Glomerular endothelial cell (primary cell): ENCODE results near the gene ANKFY1. TPM values are rescaled to one million over a fixed set of nuclear protein-coding genes. Genes with fewer than 3 reads are reported as not detected.
"Not testable (repeated sequence)": the region's sequence is repeated elsewhere in the genome, so short reads cannot be mapped to it uniquely, and the experiment has no call there.

Experiments used
- DNase-seq: peaks from one replicate; pipeline ENCODE4 v3.0.0-alpha.2; 2011; ENCODE audit warnings: low read depth, low spot score; ENCODE audit errors: extremely low read depth
- total RNA-seq: library from RNA; depleted of rRNA; stranded (reverse); fragments of >200 nt; gene quantifications from 2 replicates; pipeline ENCODE4 v1.2.3, GENCODE V29; 2015

The ANKFY1 gene
- total RNA-seq, 1 donor from 2014 or later, result 46.0 TPM

- DNase-seq, result no peak
Measured at GRCh38 chr17:4219241-4219640, 44.5 kb downstream of the ANKFY1 start.

GRCh38 chr17:4215882-4216570 lies 47.8 kb downstream of the ANKFY1 start:
- DNase-seq, result no peak

GRCh38 chr17:4214157-4214556 lies 49.6 kb downstream of the ANKFY1 start:
- no peak for DNase-seq

- no peak for DNase-seq
Measured at GRCh38 chr17:4209611-4210010, 54.2 kb downstream of the ANKFY1 start.

GRCh38 chr17:4208238-4208637 lies 55.5 kb downstream of the ANKFY1 start:
- no peak for DNase-seq

- no peak for DNase-seq
Measured at GRCh38 chr17:4206962-4207361, 56.8 kb downstream of the ANKFY1 start.

GRCh38 chr17:4205917-4206316 lies 57.9 kb downstream of the ANKFY1 start:
- no peak for DNase-seq

GRCh38 chr17:4204710-4205173 lies 59.0 kb downstream of the ANKFY1 start:
- no peak for DNase-seq

GRCh38 chr17:4204190-4204589 lies 59.6 kb downstream of the ANKFY1 start:
- no peak for DNase-seq

GRCh38 chr17:4201226-4201625 lies 62.6 kb downstream of the ANKFY1 start:
- DNase-seq, result no peak

- peak; percentile 20 for DNase-seq
Measured at GRCh38 chr17:4199818-4200402, 63.9 kb downstream of the ANKFY1 start.

- DNase-seq, result no peak
Measured at GRCh38 chr17:4198995-4199394, 64.8 kb downstream of the ANKFY1 start.

- no peak for DNase-seq
Measured at GRCh38 chr17:4195306-4195705, 68.5 kb downstream of the ANKFY1 start.

- no peak for DNase-seq
Measured at GRCh38 chr17:4194796-4195195, 69.0 kb downstream of the ANKFY1 start.

GRCh38 chr17:4190791-4191190 lies 73.0 kb downstream of the ANKFY1 start:
- not testable (repeated sequence) for DNase-seq

GRCh38 chr17:4189280-4189679 lies 74.5 kb downstream of the ANKFY1 start:
- DNase-seq, result peak; percentile 69

GRCh38 chr17:4188076-4188475 lies 75.7 kb downstream of the ANKFY1 start:
- no peak for DNase-seq

GRCh38 chr17:4187076-4187475 lies 76.7 kb downstream of the ANKFY1 start:
- DNase-seq, result no peak

GRCh38 chr17:4186357-4186881 lies 77.4 kb downstream of the ANKFY1 start:
- DNase-seq, result no peak

- DNase-seq, result no peak
Measured at GRCh38 chr17:4185656-4186055, 78.1 kb downstream of the ANKFY1 start.

- DNase-seq, result no peak
Measured at GRCh38 chr17:4184811-4185210, 79.0 kb downstream of the ANKFY1 start.

- DNase-seq, result no peak
Measured at GRCh38 chr17:4182043-4182442, 81.7 kb downstream of the ANKFY1 start.
